SU-DHL-6 (cell line): ENCODE measurements around the gene COCH.
A peak's percentile ranks its signal among the peaks of the same experiment; 100 is the strongest.

Experiments
- H2AFZ ChIP-seq: fragments of 200-600 bp; sonication (generic); 2 replicates; pipeline ENCODE4 v1.6.1; 2014; ENCODE audit warnings: low read depth, mild to moderate bottlenecking, moderate library complexity, mixed read lengths, antibody characterized with exemption, low read length; ENCODE audit not compliant: severe bottlenecking
- H3F3A ChIP-seq: fragments of 200-600 bp; shearing (Covaris generic); 2 replicates; pipeline ENCODE4 v1.6.0; 2016; ENCODE audit warnings: antibody characterized with exemption, mild to moderate bottlenecking; ENCODE audit not compliant: insufficient read depth
- H3K27ac ChIP-seq: fragments of 200-600 bp; sonication (generic); 2 replicates; pipeline ENCODE4 v1.5.1; 2016; ENCODE audit warnings: low read depth, mild to moderate bottlenecking, low read length, moderate library complexity, mixed read lengths
- H3K27me3 ChIP-seq: fragments of 200-600 bp; sonication (generic), shearing (Covaris generic); 2 replicates; pipeline ENCODE4 v1.6.0; 2014; ENCODE audit warnings: mild to moderate bottlenecking, low read length
- H3K36me3 ChIP-seq: fragments of 200-600 bp; sonication (generic); 2 replicates; pipeline ENCODE4 v1.6.1; 2014; ENCODE audit warnings: mild to moderate bottlenecking, low read length, mixed read lengths
- H3K4me2 ChIP-seq: fragments of 300-600, 200-600 bp; shearing (Covaris generic), sonication (generic); 2 replicates; pipeline ENCODE4 v1.6.0; 2014; ENCODE audit warnings: low read length, low read depth, mild to moderate bottlenecking; ENCODE audit not compliant: poor library complexity, severe bottlenecking
- H3K4me3 ChIP-seq: fragments of 200-600 bp; sonication (generic); 2 replicates; pipeline ENCODE4 v1.5.1; 2014; ENCODE audit warnings: antibody characterized with exemption, low read length, mild to moderate bottlenecking, mixed read lengths; ENCODE audit not compliant: insufficient read depth, poor library complexity, severe bottlenecking
- H3K79me2 ChIP-seq: fragments of 200-600 bp; sonication (generic); 2 replicates; pipeline ENCODE4 v1.6.1; 2014; ENCODE audit warnings: mild to moderate bottlenecking, low read length, moderate library complexity; ENCODE audit not compliant: insufficient read depth
- H3K9ac ChIP-seq: fragments of 200-600 bp; sonication (generic); 2 replicates; pipeline ENCODE4 v1.7.0; 2014; ENCODE audit warnings: mild to moderate bottlenecking, low read length
- H3K9me2 ChIP-seq: fragments of 200-600 bp; sonication (generic); replicated peaks from 2 replicates; pipeline ENCODE4 v1.6.1; 2014; ENCODE audit warnings: low read length; ENCODE audit not compliant: insufficient read depth
- H3K9me3 ChIP-seq: fragments of 200-600 bp; sonication (generic); 2 replicates; pipeline ENCODE4 v1.6.1; 2014; ENCODE audit warnings: low read length, mixed read lengths; ENCODE audit not compliant: insufficient read depth
- H4K20me1 ChIP-seq: fragments of 200-600 bp; sonication (generic); 2 replicates; pipeline ENCODE4 v1.6.1; 2014; ENCODE audit warnings: low read depth, mild to moderate bottlenecking, antibody characterized with exemption, low read length, moderate library complexity, mixed read lengths
- EZH2phosphoT487 ChIP-seq: fragments of 200-600 bp; sonication (generic), shearing (Covaris generic); conservative IDR thresholded peaks from 2 replicates; pipeline ENCODE4 v1.6.1; 2018; ENCODE audit warnings: mild to moderate bottlenecking, antibody characterized with exemption, low read length, moderate library complexity, mixed read lengths
- TF ChIP-seq, protein P1 (sequence below): fragments of 200-600 bp; sonication (generic); IDR thresholded peaks from one replicate; pipeline ENCODE4 v1.5.1; 2017; ENCODE audit warnings: antibody characterized with exemption, mild to moderate bottlenecking, low read length, moderate library complexity; ENCODE audit not compliant: insufficient read depth, poor library complexity, severe bottlenecking

Gene COCH

DNA sequence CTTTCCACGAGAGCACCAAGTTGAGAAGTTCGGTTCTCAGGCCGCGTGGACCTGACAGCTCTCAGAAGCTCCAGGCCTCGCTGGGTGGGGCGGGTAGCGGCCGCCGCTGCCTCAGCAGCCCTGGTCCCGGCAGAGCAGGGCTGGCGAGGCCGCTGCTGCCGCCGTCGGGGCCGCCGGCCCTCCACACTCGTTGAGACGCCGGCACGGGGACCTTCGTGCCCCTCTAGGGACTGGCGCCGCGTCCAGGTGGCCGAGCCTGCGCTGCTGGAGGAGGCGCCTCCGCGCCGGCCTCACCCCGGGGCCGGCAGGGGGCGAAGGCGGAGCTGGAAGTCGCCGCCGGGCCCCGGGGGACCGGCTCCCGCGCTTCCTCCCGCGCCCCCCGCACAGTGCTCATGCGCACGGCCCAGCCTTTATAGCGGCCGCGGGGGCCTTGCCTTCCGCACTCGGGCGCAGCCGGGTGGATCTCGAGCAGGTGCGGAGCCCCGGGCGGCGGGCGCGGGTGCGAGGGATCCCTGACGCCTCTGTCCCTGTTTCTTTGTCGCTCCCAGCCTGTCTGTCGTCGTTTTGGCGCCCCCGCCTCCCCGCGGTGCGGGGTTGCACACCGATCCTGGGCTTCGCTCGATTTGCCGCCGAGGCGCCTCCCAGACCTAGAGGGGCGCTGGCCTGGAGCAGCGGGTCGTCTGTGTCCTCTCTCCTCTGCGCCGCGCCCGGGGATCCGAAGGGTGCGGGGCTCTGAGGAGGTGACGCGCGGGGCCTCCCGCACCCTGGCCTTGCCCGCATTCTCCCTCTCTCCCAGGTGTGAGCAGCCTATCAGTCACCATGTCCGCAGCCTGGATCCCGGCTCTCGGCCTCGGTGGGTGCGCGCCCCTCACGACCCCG is at the start of gene COCH:
COCH (plus strand) TSS at position 440 of the 879 bp plus-strand sequence; CDS start at position 820, 380 bp downstream.
- Histone ChIP-seq H2AFZ (peak within 1 kb of the TSS; percentile 97), H3K27me3 (no peaks in the 10 kb centered on the region), H3F3A (peaks cover 17% of the 10 kb centered on the region), H3K27ac (peak within 1 kb of the TSS; percentile 39), H4K20me1 (no peaks in the 10 kb centered on the region), H3K9me3 (no peaks in the 10 kb centered on the region), H3K9me2 (no peaks in the 10 kb centered on the region), H3K36me3 (0 out of 2 replicates have a peak, but pooled peaks cover 5% of the 10 kb centered on the region), H3K4me3 (peak within 1 kb of the TSS; percentile 76), H3K9ac (peak within 1 kb of the TSS; percentile 77), H3K4me2 (peak within 1 kb of the TSS; percentile 84), H3K79me2 (peaks cover 22% of the 10 kb centered on the region)
- TF ChIP-seq, protein P1, sequence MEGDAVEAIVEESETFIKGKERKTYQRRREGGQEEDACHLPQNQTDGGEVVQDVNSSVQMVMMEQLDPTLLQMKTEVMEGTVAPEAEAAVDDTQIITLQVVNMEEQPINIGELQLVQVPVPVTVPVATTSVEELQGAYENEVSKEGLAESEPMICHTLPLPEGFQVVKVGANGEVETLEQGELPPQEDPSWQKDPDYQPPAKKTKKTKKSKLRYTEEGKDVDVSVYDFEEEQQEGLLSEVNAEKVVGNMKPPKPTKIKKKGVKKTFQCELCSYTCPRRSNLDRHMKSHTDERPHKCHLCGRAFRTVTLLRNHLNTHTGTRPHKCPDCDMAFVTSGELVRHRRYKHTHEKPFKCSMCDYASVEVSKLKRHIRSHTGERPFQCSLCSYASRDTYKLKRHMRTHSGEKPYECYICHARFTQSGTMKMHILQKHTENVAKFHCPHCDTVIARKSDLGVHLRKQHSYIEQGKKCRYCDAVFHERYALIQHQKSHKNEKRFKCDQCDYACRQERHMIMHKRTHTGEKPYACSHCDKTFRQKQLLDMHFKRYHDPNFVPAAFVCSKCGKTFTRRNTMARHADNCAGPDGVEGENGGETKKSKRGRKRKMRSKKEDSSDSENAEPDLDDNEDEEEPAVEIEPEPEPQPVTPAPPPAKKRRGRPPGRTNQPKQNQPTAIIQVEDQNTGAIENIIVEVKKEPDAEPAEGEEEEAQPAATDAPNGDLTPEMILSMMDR, result peak; percentile 29
- no peak for TF ChIP-seq EZH2phosphoT487

DNA sequence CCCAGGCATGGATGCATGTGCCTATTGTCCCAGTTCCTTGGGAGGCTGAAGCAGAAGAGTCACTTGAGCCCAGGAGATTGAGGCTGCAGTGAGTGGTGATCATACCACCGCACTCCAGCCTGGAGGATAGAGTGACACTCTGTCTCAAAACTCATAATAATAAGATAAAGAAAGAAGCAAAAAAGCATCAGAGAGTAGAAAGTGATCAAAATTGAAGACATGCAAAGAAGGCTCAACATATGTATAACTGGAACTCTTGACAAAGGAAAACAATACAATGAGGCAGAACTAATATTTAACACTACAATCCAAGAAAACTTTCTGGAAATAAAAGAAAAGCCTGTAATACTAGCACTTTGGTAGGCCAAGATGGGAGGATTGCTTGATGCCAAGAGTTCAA is 48.3 kb upstream of the COCH start:
- no peaks in the 10 kb centered on the region for H3F3A ChIP-seq
- TF ChIP-seq, protein P1, result no peak
- TF ChIP-seq EZH2phosphoT487, result no peak
- H3K4me2 ChIP-seq, result no peak overlapping the region
- H4K20me1 ChIP-seq, result no peaks in the 10 kb centered on the region
- no peak overlapping the region for H3K27ac ChIP-seq
- H3K36me3 ChIP-seq, result no peaks in the 10 kb centered on the region
- no peaks in the 10 kb centered on the region for H3K9me2 ChIP-seq
- no peak overlapping the region for H3K4me3 ChIP-seq
- no peaks in the 10 kb centered on the region for H3K79me2 ChIP-seq
- H2AFZ ChIP-seq, result no peak overlapping the region
- H3K9ac ChIP-seq, result no peak overlapping the region
- no peaks in the 10 kb centered on the region for H3K9me3 ChIP-seq
- no peaks in the 10 kb centered on the region for H3K27me3 ChIP-seq

DNA sequence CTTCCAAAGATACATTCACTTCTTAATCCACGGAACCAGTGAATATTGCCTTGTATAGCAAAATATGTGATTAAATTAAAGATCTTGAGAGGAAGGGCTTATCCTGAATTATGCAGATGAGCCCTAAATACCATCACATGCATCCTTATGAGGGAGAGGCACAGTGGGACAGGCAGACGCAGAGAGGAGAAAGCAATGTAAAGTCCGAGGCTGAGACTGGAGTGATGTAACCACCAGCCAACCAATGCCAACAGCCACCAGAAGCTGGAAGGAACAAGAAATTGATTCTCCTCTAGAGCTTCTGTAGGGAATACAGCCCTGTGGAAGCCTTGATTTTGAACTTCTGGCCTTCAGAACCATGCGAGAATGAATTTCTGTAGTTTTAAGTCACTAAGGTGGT is 44.5 kb upstream of the COCH start:
- peaks cover 8% of the 10 kb centered on the region; the same call in 1 of the 2 replicates for H3K9me3 ChIP-seq
- TF ChIP-seq, protein P1, result no peak

More for the DNA sequence above, 44.5 kb upstream of the COCH start:
- Histone ChIP-seq H3K4me3 (no peak overlapping the region), H3K27me3 (no peaks in the 10 kb centered on the region), H3K4me2 (no peak overlapping the region), H3K9me2 (no peaks in the 10 kb centered on the region), H3K9ac (no peak overlapping the region), H2AFZ (no peak overlapping the region), H3K36me3 (no peaks in the 10 kb centered on the region), H4K20me1 (no peaks in the 10 kb centered on the region), H3F3A (no peaks in the 10 kb centered on the region), H3K27ac (no peak overlapping the region), H3K79me2 (no peaks in the 10 kb centered on the region)
